Suprapubic skin (tissue), 4 donors: ENCODE measurements around the gene CCDC191.

Experiments used
- EP300 ChIP-seq: sonication (generic); formaldehyde crosslinking; IDR thresholded peaks from one replicate; pipeline ENCODE4 v1.6.1; 2017; ENCODE audit warnings: antibody characterized with exemption
- POLR2A ChIP-seq, 2 donors: fragments of 450-650 bp; IDR thresholded peaks; one replicate each; pipeline ENCODE4 v1.6.1; 2017; ENCODE audit warnings: antibody characterized with exemption in 2 of 2, mild to moderate bottlenecking in 2 of 2, moderate library complexity in 2 of 2
- POLR2AphosphoS5 ChIP-seq, 3 donors: sonication (generic); formaldehyde crosslinking; IDR thresholded peaks; one replicate each; pipeline ENCODE4 v1.6.1; 2017; ENCODE audit warnings: antibody characterized with exemption in 3 of 3
- TF ChIP-seq, protein P1 (sequence below), 2 donors: fragments of 200-600 bp in 1 of 2; fragments of 450-650 bp in 1 of 2; sonication (generic) in 1 of 2; IDR thresholded peaks; one replicate each; pipeline ENCODE4 v1.5.1; 2016 to 2019; ENCODE audit warnings: antibody characterized with exemption in 2 of 2, mild to moderate bottlenecking in 1 of 2, moderate library complexity in 1 of 2

- TF ChIP-seq, protein P1, sequence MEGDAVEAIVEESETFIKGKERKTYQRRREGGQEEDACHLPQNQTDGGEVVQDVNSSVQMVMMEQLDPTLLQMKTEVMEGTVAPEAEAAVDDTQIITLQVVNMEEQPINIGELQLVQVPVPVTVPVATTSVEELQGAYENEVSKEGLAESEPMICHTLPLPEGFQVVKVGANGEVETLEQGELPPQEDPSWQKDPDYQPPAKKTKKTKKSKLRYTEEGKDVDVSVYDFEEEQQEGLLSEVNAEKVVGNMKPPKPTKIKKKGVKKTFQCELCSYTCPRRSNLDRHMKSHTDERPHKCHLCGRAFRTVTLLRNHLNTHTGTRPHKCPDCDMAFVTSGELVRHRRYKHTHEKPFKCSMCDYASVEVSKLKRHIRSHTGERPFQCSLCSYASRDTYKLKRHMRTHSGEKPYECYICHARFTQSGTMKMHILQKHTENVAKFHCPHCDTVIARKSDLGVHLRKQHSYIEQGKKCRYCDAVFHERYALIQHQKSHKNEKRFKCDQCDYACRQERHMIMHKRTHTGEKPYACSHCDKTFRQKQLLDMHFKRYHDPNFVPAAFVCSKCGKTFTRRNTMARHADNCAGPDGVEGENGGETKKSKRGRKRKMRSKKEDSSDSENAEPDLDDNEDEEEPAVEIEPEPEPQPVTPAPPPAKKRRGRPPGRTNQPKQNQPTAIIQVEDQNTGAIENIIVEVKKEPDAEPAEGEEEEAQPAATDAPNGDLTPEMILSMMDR (IDR thresholded peaks at IDR 0.05) = no peak
- TF ChIP-seq POLR2A (IDR thresholded peaks at IDR 0.05) (no peak), POLR2AphosphoS5 (IDR thresholded peaks at IDR 0.05) (no peak), EP300 (no peak)
Measured at GRCh38 chr3:113983544-113983943, 72.8 kb downstream of the CCDC191 start.
